ENCODE data around the gene PLEKHA5. TPM values are rescaled to one million over a fixed set of nuclear protein-coding genes. Genes with fewer than 3 reads are reported as not detected.
A peak's percentile ranks its signal among the peaks of the same experiment; 100 is the strongest.

PLEKHA5 gene
- total RNA-seq, 6 experiments from 2014 or later = 15.7 to 22.6 (median 18.6) TPM

- Mint-ChIP-seq H3K27me3 (ENCODE audit: insufficient read depth) (no peaks in the 10 kb centered on the region), H3K27ac (peak overlapping the region; percentile 87), H3K4me1 (ENCODE audit: low read depth) (peaks cover 73% of the 10 kb centered on the region), H3K9me3 (no peaks in the 10 kb centered on the region), H3K4me3 (peak overlapping the region; percentile 63), H3K36me3 (ENCODE audit: low read depth) (no peaks in the 10 kb centered on the region)
- DNase-seq = peak; percentile 69
- no peak for TF ChIP-seq CTCF (IDR thresholded peaks at IDR 0.05)
Measured at GRCh38 chr12:19220852-19221466, 91.4 kb downstream of the PLEKHA5 start.

GRCh38 chr12:19222558-19222957, 93.0 kb downstream of the PLEKHA5 start:
- no peaks in the 10 kb centered on the region for H3K27me3 Mint-ChIP-seq (ENCODE audit: insufficient read depth)
- peak overlapping the region; percentile 69 for H3K4me3 Mint-ChIP-seq
- H3K36me3 Mint-ChIP-seq (ENCODE audit: low read depth) = no peaks in the 10 kb centered on the region
- no peak for DNase-seq
- peak overlapping the region; percentile 89 for H3K27ac Mint-ChIP-seq
- no peak for TF ChIP-seq CTCF (IDR thresholded peaks at IDR 0.05)
- no peaks in the 10 kb centered on the region for H3K9me3 Mint-ChIP-seq
- H3K4me1 Mint-ChIP-seq (ENCODE audit: low read depth) = peaks cover 69% of the 10 kb centered on the region

- Mint-ChIP-seq H3K4me3 (peak overlapping the region; percentile 69), H3K27me3 (ENCODE audit: insufficient read depth) (no peaks in the 10 kb centered on the region), H3K27ac (peak overlapping the region; percentile 89), H3K9me3 (no peaks in the 10 kb centered on the region), H3K36me3 (ENCODE audit: low read depth) (no peaks in the 10 kb centered on the region), H3K4me1 (ENCODE audit: low read depth) (peaks cover 69% of the 10 kb centered on the region)
- DNase-seq = no peak
- TF ChIP-seq CTCF (IDR thresholded peaks at IDR 0.05) = peak; percentile 76
Measured at GRCh38 chr12:19223018-19223417, 93.5 kb downstream of the PLEKHA5 start.

GRCh38 chr12:19223695-19224094, 94.2 kb downstream of the PLEKHA5 start:
- Mint-ChIP-seq H3K9me3 (no peaks in the 10 kb centered on the region), H3K27me3 (ENCODE audit: insufficient read depth) (no peaks in the 10 kb centered on the region), H3K27ac (peak overlapping the region; percentile 79), H3K36me3 (ENCODE audit: low read depth) (peaks cover 4% of the 10 kb centered on the region; the same call in 1 of the 2 replicates), H3K4me1 (ENCODE audit: low read depth) (peaks cover 70% of the 10 kb centered on the region), H3K4me3 (no peak overlapping the region)
- DNase-seq = peak; percentile 39
- TF ChIP-seq CTCF (IDR thresholded peaks at IDR 0.05) = no peak

GRCh38 chr12:19224746-19225145, 95.2 kb downstream of the PLEKHA5 start:
- H3K4me1 Mint-ChIP-seq (ENCODE audit: low read depth) = peaks cover 66% of the 10 kb centered on the region
- DNase-seq = no peak
- no peaks in the 10 kb centered on the region for H3K27me3 Mint-ChIP-seq (ENCODE audit: insufficient read depth)
- no peak for TF ChIP-seq CTCF (IDR thresholded peaks at IDR 0.05)
- no peak overlapping the region for H3K27ac Mint-ChIP-seq
- H3K36me3 Mint-ChIP-seq (ENCODE audit: low read depth) = peaks cover 15% of the 10 kb centered on the region
- H3K9me3 Mint-ChIP-seq = peaks cover 10% of the 10 kb centered on the region
- H3K4me3 Mint-ChIP-seq = no peak overlapping the region

All from HFFc6 (cell line).